GM19395 (cell line): Measurements from ENCODE around the gene SHROOM3.
"Not testable (repeated sequence)": the region's sequence is repeated elsewhere in the genome, so short reads cannot be mapped to it uniquely, and the experiment has no call there.

Experiments
- ATAC-seq: cut with Tn5 transposase; IDR thresholded peaks from one replicate; pipeline ENCODE4 v1.9.1; 2021; ENCODE audit warnings: mild to moderate bottlenecking, moderate library complexity; ENCODE audit not compliant: unreplicated experiment

The SHROOM3 gene

DNA sequence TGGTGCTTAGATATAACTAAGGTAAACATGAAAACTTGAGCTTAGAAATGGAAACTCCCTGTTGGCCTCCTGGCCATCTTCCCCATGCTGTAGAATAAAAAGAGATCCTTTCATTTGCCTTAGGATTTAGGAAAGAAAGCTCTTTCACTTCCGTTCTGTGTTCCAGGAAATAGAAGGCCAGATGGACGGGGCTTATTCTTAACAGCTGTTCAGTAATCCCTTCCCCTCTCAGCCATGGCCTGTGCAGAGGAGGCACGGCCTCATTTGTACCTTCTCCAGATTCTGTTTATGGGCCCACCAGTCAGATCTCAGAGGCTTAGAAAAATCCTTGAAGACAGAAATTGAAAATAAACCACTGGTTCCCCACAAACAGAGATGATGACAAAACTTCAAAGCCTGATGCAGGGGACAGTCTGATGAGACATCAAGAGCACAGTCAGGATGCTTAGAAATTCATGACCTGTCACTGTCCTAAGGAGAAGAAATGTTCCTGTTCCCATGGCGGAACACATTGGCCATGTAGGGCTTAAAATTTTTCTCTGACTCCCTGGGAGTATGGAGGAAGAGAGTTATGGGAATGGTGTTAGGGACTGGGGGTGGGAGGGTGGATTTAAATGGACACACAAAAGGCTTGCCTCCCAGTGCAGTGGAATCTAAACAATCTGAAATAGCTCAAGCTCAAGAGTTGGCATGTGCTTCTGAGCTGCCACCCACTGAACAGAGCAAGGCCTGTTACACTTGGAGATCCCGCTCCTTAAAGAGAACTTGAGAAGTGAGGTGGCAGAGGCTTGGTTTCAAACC is 274.1 kb downstream of the SHROOM3 start:
- ATAC-seq, result no peak

DNA sequence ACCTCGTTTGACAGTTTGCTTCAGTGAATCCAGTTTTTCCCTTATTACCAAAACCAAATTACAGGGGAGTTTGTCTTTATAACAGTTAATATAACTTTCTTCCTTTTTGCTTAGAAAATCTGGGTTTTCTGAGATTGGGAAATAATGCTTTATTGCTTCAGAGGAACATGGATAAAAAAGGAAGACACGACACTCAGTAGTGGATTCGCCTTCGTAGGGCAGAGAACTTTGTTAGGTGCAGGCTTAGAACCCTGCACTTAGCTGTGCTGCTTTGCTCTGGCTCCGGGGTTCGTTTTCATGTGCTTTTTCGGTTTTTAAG is 274.7 kb downstream of the SHROOM3 start:
- no peak for ATAC-seq

DNA sequence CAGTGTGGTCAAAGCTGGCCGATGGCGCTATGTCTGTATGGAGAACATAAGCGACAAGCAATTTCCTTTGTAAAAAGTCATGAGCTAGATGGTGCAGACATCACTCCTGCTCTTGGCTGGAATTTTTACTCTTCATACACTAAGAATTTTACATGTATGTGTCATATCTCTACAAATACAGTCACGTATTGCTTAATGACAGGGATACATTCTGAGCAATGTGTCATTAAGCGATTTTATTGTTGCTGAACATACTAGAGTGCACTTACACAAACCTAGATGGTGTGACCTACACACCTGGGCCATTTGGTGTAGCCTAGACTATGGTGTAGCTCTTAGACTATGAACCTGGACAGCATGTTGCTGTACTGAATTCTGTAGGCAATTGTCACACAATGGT is 277.5 kb downstream of the SHROOM3 start:
- no peak for ATAC-seq

DNA sequence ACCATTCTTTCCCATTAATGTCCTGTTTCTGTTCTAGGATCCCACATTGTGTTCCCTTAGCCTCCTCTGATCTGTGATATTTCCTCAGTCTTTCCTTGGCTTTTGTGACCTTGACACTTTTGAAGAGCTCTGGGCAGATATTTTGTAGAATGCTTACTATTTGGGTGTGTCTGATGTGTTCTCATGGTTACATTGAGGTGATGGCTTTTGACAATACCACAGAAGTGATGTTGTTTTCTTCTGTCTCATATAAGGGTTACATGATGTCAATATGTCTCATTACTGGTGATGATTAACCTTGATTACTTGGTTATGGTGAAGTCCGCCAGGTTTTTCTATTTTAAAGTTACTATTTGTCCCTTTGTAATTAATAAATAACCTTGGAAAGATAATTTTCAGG is 279.2 kb downstream of the SHROOM3 start:
- ATAC-seq, result no peak

DNA sequence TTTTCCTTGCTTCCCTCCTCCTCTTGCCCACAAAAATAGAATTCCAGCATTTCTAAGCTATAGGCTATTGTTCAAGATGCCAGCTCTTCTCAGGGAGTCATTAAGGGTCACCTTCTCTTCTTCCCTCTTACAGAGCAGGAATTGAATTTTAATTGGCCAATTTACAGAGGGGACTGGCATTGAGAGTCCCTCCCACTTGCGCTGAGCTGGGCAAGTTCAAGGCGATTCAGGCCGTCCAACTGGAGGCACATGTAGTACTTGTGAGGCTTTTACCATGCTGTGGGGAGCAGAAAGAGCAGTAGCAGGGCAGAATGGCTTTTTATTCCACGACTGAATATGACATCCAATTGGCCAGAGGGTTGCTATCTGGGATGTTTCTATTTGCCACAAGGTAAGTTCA is 281.0 kb downstream of the SHROOM3 start:
- no peak for ATAC-seq

DNA sequence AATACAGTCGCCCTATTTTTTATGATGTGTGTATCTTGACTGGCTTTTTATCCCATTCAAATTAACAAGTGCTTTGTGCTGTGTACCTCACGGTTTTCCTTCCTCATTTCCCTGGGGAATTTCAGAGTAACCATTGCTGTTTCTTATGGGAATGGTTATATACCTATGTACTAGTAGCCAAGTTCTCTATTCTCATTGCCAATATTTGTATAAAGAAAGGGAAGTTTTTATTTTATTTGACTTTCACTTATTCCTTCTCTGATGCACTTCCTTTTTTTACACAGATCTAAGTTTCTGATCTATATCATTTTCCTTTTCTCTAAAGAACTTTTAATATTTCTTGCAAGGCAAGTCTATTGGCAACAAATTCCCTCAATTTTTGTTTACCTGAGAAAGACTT is 281.6 kb downstream of the SHROOM3 start:
- no peak for ATAC-seq

DNA sequence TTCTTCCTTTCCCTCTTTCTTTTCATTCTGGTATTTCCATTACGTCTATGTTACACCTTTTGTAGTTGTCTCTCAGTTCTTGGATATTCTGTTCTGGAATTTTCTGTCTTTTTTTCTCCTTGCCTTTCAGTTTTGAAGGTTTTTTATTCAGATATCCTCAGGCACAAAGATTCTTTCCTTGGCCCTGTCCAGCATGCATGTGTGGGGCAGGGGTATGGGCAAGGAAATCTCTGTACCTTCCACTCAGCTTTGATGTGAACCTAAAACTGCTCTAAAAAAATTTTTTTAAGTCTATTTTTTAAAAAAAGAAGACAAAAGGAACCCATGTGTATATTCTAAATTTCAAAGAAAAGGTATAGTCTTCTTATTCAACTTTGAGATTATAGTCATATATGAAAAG is 282.4 kb downstream of the SHROOM3 start:
- no peak for ATAC-seq

DNA sequence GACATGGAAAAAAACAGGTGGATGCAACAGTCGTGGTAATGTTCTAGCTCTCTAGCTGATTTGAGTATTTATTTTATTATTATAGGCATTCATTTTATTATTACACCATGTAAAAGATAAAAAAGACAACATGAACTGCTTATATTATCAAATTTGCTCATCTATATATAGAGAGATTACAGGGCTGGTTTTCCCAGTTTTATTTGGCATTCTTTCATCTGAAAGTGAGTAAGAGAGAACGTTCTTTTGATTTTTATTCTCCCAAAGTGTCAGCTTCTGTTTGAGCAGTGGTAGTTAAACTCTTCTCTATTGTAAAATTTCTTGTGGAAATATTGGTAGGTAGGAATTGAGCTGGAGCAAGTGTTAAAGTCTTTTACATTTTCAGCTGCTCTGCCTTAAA is 283.0 kb downstream of the SHROOM3 start:
- ATAC-seq, result no peak

DNA sequence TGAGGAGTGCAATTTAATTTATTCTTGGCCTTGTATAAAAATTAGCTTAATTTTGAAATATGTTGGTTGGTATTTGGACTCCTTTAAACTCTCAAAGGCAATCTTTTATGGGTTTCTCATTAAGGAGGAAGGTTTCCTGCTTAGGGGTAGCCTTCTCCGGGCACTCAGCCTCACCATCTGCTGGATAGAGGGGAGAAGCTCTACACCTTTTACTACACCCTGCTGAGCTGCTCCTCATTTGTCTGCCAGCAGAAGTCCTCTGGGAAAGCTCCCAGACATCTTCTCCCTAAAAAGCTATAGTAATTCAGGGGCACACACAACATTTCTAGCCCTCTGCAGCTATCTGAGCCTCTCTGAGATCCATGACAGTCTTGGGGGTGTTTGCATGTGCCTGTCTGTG is 283.8 kb downstream of the SHROOM3 start:
- no peak for ATAC-seq

DNA sequence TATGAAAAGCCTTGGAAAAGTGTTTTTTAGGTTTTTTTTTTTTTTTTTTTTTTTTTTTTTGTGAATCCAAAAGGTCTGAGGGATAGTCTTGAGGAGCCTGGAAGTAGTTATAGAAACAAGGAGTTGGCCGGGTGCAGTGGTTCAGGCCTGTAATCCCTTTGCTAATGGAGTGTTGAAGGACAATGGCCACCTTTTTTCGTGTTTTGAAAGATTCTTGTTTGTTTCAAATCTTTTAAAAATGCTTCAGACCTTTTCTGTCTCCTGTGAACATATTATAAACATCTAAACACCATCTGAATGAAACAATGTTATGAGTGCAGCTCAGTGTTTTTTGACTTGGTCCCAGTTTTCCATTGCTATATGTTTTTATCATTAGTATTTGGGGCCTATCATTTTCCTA is 285.1 kb downstream of the SHROOM3 start:
- ATAC-seq, result no peak

DNA sequence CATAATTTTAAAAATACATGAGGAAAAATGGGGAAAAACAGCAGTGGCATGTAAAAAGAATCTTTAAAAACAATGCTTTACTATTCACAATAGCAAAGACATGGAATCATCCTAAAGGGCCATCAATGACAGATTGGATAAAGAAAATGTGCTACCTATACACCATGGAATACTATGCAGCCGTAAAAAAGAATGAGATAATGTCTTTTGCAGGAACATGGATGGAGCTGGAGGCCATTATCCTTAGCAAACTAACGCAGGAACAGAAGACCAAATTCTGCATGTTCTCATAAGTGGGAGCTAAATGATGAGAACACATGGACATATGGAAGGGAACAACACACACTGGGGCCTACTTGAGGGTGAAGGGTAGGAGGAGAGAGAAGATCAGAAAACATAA is 287.1 kb downstream of the SHROOM3 start:
- ATAC-seq, result not testable (repeated sequence)

DNA sequence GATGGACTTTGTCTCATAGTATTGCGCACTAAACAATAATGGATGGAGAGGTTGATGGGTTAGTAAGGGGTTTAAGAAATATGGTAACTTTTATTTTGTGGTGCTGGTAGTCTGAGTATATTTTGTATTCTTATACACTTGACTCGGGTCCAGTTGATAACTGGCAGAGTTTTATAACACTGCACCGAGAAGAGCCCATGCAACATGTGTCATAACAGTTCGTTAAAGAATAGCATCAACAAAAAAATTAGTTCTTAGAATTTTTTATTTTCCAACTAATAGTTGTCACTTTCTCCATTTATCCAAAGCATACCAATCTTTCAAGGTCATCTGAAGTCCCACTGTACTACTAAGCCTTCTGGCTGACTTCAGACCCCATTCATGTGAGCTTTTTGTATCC is 287.8 kb downstream of the SHROOM3 start:
- no peak for ATAC-seq

DNA sequence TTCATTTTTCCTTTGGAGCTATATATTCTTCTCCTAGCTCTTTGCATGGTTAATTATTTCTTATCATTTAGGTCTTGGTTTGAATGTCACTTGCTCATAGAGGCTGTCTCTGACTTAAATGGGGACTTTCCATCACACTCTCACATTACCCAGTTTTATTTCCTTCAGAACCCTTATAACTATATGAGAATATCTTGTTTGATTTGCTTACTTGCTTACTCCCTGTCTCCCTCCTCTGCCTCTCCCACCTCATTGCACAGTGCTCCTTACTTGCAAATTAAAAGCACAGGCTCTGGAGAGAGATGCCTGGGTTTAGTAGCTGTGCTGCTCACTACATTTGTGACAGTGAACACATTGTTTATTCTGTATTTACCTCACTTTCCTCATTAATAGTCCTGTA is 288.3 kb downstream of the SHROOM3 start:
- ATAC-seq, result no peak

DNA sequence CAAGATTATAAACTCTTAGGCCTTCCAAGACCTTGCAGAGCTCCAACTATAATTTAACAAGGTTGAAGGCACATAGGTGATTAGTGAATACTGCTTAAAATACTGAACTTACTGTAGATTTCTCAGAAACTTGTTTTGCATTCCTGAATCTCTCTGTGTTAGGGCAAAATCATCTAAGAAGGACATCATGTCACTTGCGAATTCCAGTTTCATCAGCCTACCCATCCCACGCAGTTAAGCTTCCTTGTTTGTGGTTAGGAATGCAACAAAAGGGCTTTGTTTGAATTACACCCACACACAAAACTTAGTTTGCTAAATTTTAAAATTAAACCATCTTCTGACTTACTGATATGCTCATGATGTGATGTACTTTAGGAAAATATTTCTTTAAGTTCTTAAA is 288.9 kb downstream of the SHROOM3 start:
- ATAC-seq, result no peak

DNA sequence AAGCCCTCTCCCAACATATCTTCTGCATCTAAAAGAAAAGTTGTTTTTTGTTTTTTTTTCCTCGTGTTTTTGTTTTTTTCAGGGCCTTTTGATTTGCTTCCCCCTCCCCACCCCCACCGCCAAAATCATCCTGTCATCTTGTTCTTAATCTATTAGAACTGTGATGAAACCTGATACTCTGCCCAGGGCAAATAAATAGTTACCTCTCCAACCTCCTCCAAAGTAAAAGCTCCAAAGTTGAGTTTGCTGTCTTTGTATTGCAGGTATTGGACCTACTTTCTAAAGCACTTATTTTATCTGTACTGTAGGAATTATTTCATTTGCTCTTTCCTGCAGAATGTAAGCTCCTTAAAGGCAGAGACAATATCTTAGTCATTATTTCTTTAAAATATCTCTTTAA is 290.0 kb downstream of the SHROOM3 start:
- ATAC-seq, result no peak

DNA sequence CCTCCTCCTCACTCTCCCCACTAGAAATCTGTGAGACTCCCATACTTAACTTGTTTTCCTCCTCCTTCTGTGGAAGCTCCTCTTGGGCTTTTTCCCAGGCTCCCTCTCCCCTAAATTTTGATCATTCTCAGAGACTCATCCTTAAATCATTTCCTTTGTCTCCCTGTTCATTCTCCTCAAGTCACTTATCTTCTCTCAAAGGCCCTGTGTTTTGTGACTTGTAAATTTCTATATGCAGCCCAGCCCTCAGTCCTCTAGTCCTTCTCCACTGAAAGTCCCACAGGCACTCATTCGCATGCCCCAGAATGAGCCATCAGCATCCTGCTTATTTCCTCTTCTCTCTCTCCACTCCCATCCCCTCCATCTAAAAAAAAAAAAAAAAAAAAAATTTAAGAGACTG is 291.1 kb downstream of the SHROOM3 start:
- no peak for ATAC-seq

DNA sequence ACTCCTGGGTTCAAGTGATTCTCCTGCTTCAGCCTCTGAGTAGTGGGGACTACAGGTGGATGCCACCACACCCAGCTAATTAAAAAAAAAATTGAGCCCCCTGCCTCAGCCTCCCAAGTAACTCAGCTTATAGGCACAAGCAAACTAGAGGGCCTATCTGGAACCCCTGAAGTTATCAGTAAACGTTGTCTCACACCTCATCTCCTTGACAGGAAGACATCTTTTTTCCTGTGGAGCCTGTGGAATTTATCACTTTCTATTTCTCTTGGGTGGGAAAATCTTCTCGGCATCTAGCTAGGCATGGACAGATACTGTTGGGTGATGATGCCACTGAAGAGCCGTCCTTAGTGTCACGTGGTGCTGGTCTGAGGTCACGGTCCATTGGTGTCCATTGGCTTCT is 291.6 kb downstream of the SHROOM3 start:
- ATAC-seq, result no peak

DNA sequence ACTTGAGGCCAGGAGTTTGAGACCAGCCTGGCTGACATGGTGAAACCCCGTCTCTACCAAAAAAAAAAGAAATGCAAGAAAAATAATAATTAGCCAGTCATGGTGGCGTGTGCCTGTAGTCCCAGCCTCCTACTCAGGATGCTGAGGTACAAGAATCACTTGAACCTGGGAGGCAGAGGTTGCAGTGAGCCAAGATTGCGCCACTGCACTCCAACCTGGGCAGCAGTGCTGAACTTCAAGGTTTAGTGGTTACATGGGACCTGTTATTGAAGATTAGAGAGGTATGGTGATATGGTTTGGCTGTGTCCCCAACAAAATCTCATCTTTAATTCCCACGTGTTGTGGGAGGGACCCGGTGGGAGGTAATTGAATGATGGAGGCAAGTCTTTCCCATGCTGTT is 292.9 kb downstream of the SHROOM3 start:
- ATAC-seq, result not testable (repeated sequence)

DNA sequence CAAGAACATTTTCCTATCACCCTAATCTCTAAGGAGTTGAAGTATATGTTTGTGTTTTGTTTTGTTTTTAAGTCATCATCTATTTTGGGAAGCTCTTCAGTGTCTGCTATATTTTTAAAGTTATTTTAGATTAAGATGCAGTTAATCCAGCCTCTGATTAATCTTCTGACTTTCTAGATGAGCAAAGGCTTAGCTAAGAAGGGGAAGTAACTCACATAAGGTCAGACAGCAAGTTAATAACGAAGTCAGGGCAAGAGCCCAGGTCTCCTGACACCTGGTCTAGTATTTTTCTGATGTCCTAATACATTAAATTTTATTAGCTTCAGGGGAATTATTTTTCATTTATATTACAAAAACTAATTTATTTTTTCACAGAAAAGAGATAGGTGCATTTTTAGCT is 294.4 kb downstream of the SHROOM3 start:
- ATAC-seq, result no peak

DNA sequence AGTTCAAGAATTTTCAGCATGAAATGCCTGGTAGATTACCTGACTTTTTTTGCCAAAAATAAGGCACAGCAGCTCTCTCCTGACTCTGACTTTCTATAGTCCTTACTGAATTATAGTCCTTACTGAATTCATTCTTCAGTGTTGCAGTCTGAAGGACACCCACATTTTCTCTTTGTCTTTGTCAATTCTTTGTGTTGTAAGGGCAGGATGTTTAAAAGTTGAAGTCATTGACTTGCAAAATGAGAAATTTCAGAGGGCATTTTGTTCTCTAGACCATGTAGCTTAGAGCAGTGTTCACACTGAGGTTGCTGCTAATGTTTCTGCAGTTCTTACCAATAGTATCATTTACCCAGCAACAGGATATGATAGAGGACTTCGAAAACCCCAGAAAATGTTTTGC is 295.0 kb downstream of the SHROOM3 start:
- no peak for ATAC-seq

DNA sequence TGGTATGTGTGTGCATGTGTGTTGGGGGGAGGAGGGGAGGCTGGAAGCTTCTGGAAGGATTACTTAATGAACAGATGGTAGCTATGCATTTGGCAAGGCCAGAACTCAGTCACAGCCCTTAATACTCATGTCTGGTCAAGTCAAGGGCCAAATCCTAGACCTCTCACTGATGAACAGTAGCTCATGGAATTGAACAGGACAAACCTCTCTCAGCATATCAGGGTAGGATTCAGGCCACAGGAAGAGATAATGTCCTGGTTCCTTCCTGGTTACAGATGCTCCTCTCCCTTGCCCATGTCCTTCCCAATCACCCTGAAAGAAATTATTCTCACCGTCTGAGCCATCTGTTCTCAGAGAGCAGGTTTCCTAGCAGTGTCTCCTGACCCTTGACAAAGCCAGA is 297.2 kb downstream of the SHROOM3 start:
- no peak for ATAC-seq

DNA sequence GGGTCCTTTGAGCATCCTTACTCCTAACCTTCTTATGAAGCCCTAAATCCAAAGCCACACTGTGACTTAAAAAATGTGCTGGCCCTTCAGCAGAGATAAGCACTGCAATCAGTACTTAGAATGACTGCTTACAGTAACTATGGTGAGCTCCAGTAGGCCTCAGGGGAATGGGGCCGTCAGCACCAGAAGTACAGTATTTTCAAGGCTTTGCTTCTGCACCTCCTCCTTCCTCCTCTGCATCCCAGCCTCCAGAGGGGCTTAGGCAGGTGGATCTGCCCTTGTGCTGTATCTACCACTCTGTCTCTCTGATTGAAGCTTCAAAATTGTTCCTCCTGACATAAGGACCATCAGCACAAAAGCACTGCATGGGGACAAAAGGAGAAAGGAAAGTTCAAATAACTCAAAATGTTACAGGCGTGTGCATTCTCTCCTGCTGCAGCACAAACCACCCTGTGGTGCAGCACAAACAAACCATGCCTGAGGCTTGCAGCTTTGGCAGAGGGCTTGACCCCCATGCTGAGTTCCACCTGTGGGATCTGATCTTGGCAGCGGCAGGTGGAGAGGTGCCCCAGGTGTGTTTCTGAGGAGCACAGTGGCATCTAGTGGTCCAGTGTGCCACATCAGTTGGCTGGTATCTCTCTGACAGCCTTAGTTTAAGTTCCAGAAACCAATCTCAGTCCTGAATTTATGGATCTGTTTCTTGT is 298.2 kb downstream of the SHROOM3 start:
- no peak for ATAC-seq

DNA sequence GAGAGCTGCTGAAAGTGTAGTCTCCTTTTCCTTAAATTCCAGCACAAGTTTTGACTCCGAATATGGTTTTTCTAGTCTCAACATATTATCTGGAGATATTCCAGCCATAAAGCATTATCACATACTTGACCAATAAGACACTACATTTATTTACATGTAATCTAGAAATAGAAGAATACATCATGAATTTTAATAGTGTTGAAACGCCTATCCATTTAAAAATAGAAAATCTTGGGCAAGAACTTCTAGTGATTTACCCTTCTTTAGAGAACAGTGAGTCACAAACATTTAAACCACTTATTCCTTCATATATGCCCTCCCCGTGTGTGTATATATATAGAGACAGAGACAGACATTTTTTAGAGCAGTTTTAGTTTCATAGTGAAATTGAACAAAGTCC is 301.4 kb downstream of the SHROOM3 start:
- ATAC-seq, result no peak
